Measurements from ENCODE around the gene RNF133. TPM values are rescaled to one million over a fixed set of nuclear protein-coding genes. Genes with fewer than 3 reads are reported as not detected.

The RNF133 gene
- total RNA-seq, 1 donor from 2014 or later: not detected

DNA sequence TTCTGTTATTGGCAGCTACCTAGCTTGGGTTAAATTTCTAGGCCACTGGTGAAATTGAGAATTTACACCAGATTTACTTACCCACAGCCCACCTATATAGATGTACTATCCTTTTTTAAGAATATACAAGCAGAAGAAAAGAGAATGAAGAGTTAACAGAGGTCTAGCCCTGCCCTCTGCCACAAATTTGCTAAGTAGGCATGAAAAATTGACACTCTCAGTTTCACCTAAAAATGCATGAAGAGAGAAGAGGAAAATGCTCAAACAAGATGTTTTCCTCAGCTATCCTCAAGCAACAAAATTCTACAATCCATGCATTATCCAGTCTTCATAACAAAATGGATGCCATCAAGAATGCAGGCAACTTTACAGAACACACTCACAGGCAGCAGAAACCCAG, 28.4 kb upstream of the RNF133 start:
- no peak for DNase-seq (ENCODE audit: low read depth)
- H3K4me3 ChIP-seq (ENCODE audit: low read depth, low read length): no peak overlapping the region
- TF ChIP-seq, protein P1, sequence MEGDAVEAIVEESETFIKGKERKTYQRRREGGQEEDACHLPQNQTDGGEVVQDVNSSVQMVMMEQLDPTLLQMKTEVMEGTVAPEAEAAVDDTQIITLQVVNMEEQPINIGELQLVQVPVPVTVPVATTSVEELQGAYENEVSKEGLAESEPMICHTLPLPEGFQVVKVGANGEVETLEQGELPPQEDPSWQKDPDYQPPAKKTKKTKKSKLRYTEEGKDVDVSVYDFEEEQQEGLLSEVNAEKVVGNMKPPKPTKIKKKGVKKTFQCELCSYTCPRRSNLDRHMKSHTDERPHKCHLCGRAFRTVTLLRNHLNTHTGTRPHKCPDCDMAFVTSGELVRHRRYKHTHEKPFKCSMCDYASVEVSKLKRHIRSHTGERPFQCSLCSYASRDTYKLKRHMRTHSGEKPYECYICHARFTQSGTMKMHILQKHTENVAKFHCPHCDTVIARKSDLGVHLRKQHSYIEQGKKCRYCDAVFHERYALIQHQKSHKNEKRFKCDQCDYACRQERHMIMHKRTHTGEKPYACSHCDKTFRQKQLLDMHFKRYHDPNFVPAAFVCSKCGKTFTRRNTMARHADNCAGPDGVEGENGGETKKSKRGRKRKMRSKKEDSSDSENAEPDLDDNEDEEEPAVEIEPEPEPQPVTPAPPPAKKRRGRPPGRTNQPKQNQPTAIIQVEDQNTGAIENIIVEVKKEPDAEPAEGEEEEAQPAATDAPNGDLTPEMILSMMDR (conservative IDR thresholded peaks at IDR 0.05; ENCODE audit: low read depth, low read length): no peak

GRCh38 chr7:122726881-122727280, 28.0 kb upstream of the RNF133 start:
- TF ChIP-seq, protein P1 (conservative IDR thresholded peaks at IDR 0.05; ENCODE audit: low read depth, low read length): no peak
- DNase-seq (ENCODE audit: low read depth): no peak
- no peak overlapping the region for H3K4me3 ChIP-seq (ENCODE audit: low read depth, low read length)

GRCh38 chr7:122724366-122724765, 25.4 kb upstream of the RNF133 start:
- DNase-seq (ENCODE audit: low read depth): no peak
- no peak overlapping the region for H3K4me3 ChIP-seq (ENCODE audit: low read depth, low read length)
- TF ChIP-seq, protein P1 (conservative IDR thresholded peaks at IDR 0.05; ENCODE audit: low read depth, low read length): no peak

- no peak for DNase-seq (ENCODE audit: low read depth)
- TF ChIP-seq, protein P1 (conservative IDR thresholded peaks at IDR 0.05; ENCODE audit: low read depth, low read length): no peak
- H3K4me3 ChIP-seq (ENCODE audit: low read depth, low read length): no peak overlapping the region
Observed at GRCh38 chr7:122719010-122719578, 20.2 kb upstream of the RNF133 start.

- H3K4me3 ChIP-seq (ENCODE audit: low read depth, low read length): no peak overlapping the region
- no peak for DNase-seq (ENCODE audit: low read depth)
- TF ChIP-seq, protein P1 (conservative IDR thresholded peaks at IDR 0.05; ENCODE audit: low read depth, low read length): no peak
Observed at GRCh38 chr7:122717356-122718089, 18.6 kb upstream of the RNF133 start.

- TF ChIP-seq, protein P1 (conservative IDR thresholded peaks at IDR 0.05; ENCODE audit: low read depth, low read length): no peak
- no peak overlapping the region for H3K4me3 ChIP-seq (ENCODE audit: low read depth, low read length)
- DNase-seq (ENCODE audit: low read depth): no peak
Observed at GRCh38 chr7:122715183-122715582, 16.3 kb upstream of the RNF133 start.

DNA sequence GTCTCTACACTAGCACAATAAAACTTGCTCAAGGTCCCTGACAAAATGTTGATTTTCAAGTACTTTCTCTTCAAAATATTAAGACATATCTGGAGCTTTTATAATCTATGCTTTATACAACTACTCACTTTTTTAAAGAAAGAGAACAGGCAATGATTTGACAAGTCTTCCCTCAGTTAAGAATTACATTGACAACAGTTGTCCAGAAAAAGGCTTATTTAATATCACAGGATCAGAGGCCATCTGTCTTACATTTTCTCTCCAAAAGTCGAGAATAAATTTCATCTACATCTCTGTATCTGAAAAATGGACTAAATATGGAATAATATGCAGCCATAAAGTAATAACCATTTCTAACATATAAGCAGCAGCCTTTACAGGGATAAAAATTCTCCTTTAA, 12.0 kb upstream of the RNF133 start:
- no peak for DNase-seq (ENCODE audit: low read depth)
- TF ChIP-seq, protein P1 (conservative IDR thresholded peaks at IDR 0.05; ENCODE audit: low read depth, low read length): no peak
- no peak overlapping the region for H3K4me3 ChIP-seq (ENCODE audit: low read depth, low read length)

Data from epithelial cell of proximal tubule (primary cell).